Neural cell (in vitro differentiated cells): ENCODE data around the gene EXOC4. TPM values are rescaled to one million over a fixed set of nuclear protein-coding genes. Genes with fewer than 3 reads are reported as not detected.

Experiments
- H2AFZ ChIP-seq: fragments of 200-600, 300-800 bp; sonication (generic), shearing (Covaris generic); 2 replicates; pipeline ENCODE4 v1.6.0; 2014; ENCODE audit warnings: low read depth, mild to moderate bottlenecking, antibody characterized with exemption, low read length, moderate library complexity
- H3F3A ChIP-seq: fragments of 200-600 bp; shearing (Covaris generic); 2 replicates; pipeline ENCODE4 v1.6.1; 2016; ENCODE audit warnings: mild to moderate bottlenecking, moderate library complexity, mixed read lengths, antibody characterized with exemption, low read length; ENCODE audit not compliant: insufficient read depth, poor library complexity, severe bottlenecking
- H3K27ac ChIP-seq: fragments of 200-600, 300-800 bp; sonication (generic), shearing (Covaris generic); 2 replicates; pipeline ENCODE4 v1.5.1; 2014; ENCODE audit warnings: mild to moderate bottlenecking, low read length, moderate library complexity
- H3K27me3 ChIP-seq: fragments of 300-800, 200-600 bp; sonication (generic), shearing (Covaris generic); 2 replicates; pipeline ENCODE4 v1.6.0; 2014; ENCODE audit warnings: mild to moderate bottlenecking, low read depth, low read length, moderate library complexity; ENCODE audit not compliant: insufficient read depth
- H3K36me3 ChIP-seq: fragments of 300-800, 200-600 bp; sonication (generic), shearing (Covaris generic); 2 replicates; pipeline ENCODE4 v1.5.1; 2014; ENCODE audit warnings: mild to moderate bottlenecking, antibody characterized with exemption, low read length, moderate library complexity; ENCODE audit not compliant: insufficient read depth
- H3K4me2 ChIP-seq: fragments of 300-800, 200-600 bp; sonication (generic), shearing (Covaris generic); 2 replicates; pipeline ENCODE4 v1.6.0; 2014; ENCODE audit warnings: mild to moderate bottlenecking, low read length
- H3K4me3 ChIP-seq: fragments of 300-800, 200-600 bp; sonication (generic), shearing (Covaris generic); 2 replicates; pipeline ENCODE4 v1.5.1; 2014; ENCODE audit warnings: mild to moderate bottlenecking, low read length, moderate library complexity
- H3K79me2 ChIP-seq: fragments of 200-600 bp; shearing (Covaris generic); replicated peaks from 2 replicates; pipeline ENCODE4 v1.6.0; 2014; ENCODE audit warnings: mild to moderate bottlenecking, low read length, moderate library complexity; ENCODE audit not compliant: insufficient read depth
- H3K9ac ChIP-seq: fragments of 300-800, 200-600 bp; sonication (generic), shearing (Covaris generic); 2 replicates; pipeline ENCODE4 v1.6.1; 2016; ENCODE audit warnings: mild to moderate bottlenecking, low read length, mixed read lengths
- H3K9me2 ChIP-seq: fragments of 200-600 bp; shearing (Covaris generic); 2 replicates; pipeline ENCODE4 v1.6.1; 2016; ENCODE audit warnings: mild to moderate bottlenecking, low read length, mixed read lengths; ENCODE audit not compliant: insufficient read depth
- H3K9me3 ChIP-seq: fragments of 200-600, 300-800 bp; sonication (generic), shearing (Covaris generic); 2 replicates; pipeline ENCODE4 v1.6.1; 2016; ENCODE audit warnings: mild to moderate bottlenecking, mixed run types, low read length, moderate library complexity, mixed read lengths
- H4K20me1 ChIP-seq: fragments of 200-600 bp; shearing (Covaris generic); 2 replicates; pipeline ENCODE4 v1.6.1; 2016; ENCODE audit warnings: mild to moderate bottlenecking, mixed run types; ENCODE audit not compliant: insufficient read depth
- EP300 ChIP-seq: fragments of 450-650 bp; conservative IDR thresholded peaks from 2 replicates; pipeline ENCODE4 v1.6.1; 2014; ENCODE audit warnings: antibody characterized with exemption, mild to moderate bottlenecking, moderate library complexity; ENCODE audit not compliant: poor library complexity, severe bottlenecking
- EZH2 ChIP-seq: fragments of 200-600, 300-800 bp; shearing (Covaris generic), sonication (generic); IDR thresholded peaks from 2 replicates; pipeline ENCODE4 v1.6.1; 2014; ENCODE audit warnings: antibody characterized with exemption, low read length, borderline replicate concordance, mild to moderate bottlenecking; ENCODE audit not compliant: insufficient read depth, poor library complexity, severe bottlenecking
- MXI1 ChIP-seq: fragments of 450-650 bp; conservative IDR thresholded peaks from 2 replicates; pipeline ENCODE4 v1.6.1; 2014; ENCODE audit warnings: antibody characterized with exemption, mild to moderate bottlenecking; ENCODE audit not compliant: poor library complexity, severe bottlenecking
- POLR2AphosphoS5 ChIP-seq: IDR thresholded peaks from 2 replicates; pipeline ENCODE4 v1.6.1; 2012
- RAD21 ChIP-seq: fragments of 450-650 bp; conservative IDR thresholded peaks from 2 replicates; pipeline ENCODE4 v1.6.1; 2014; ENCODE audit warnings: antibody characterized with exemption, mild to moderate bottlenecking, moderate library complexity
- SMC3 ChIP-seq: fragments of 450-650 bp; conservative IDR thresholded peaks from 2 replicates; pipeline ENCODE4 v1.6.1; 2014; ENCODE audit warnings: antibody characterized with exemption, mild to moderate bottlenecking, moderate library complexity; ENCODE audit not compliant: poor library complexity
- TAF1 ChIP-seq: IDR thresholded peaks from 2 replicates; pipeline ENCODE4 v1.6.1; 2012; ENCODE audit warnings: low read depth
- polyA plus RNA-seq: library from polyadenylated mRNA; depleted of rRNA; stranded (reverse); fragments of >200 nt; gene quantifications from 2 replicates; pipeline ENCODE4 v1.2.3, GENCODE V29; 2014
- TF ChIP-seq, protein P1 (sequence below): fragments of 450-650 bp; IDR thresholded peaks from 2 replicates; pipeline ENCODE4 v1.5.1; 2014; ENCODE audit warnings: antibody characterized with exemption, mild to moderate bottlenecking, moderate library complexity; ENCODE audit not compliant: poor library complexity, severe bottlenecking
- TF ChIP-seq, protein P2 (sequence below): IDR thresholded peaks from 2 replicates; pipeline ENCODE4 v1.6.1; 2012; ENCODE audit warnings: borderline replicate concordance

EXOC4 gene
- polyA plus RNA-seq, 1 donor from 2014 or later = 36.5 TPM

DNA sequence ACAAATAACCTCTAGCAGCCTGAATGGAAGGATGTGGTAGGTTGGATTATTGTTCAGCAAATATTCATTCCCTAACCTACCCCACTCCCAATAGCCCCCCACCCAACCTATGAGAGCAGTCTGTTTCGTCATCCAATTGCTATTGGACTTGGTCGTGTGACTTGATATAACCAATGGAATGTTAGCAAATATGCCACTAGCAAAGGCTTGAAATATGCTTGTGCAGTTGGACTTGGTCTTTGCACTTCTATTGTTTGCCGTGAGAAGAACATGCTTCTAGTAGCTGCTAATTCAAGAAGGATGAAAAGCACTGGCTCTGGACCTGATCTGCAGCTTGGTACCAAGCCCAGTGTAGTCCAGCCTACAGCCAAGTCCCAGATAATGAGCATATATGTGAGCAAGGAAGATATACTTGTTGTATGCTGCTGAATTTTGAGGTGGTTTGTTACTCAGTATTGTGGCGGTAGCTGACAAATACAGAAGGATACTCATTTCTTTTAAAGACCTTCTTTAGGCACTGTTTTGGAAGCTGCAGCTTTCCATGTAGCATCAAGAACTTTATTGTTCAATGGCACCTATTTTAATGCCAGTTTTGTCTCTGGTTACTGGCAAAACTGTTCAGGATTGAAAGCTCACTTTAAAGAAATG, 180.4 kb downstream of the EXOC4 start:
- Histone ChIP-seq H3K9me2 (no peaks in the 10 kb centered on the region), H4K20me1 (no peaks in the 10 kb centered on the region), H3K9ac (no peak overlapping the region), H3K79me2 (no peaks in the 10 kb centered on the region), H3K9me3 (no peaks in the 10 kb centered on the region), H2AFZ (no peak overlapping the region), H3K27me3 (no peaks in the 10 kb centered on the region), H3K36me3 (no peaks in the 10 kb centered on the region), H3K27ac (no peak overlapping the region), H3F3A (no peaks in the 10 kb centered on the region), H3K4me3 (no peak overlapping the region), H3K4me2 (no peak overlapping the region)
- no peak for TF ChIP-seq TAF1
- no peak for TF ChIP-seq MXI1
- no peak for TF ChIP-seq EP300
- no peak for TF ChIP-seq RAD21
- no peak for TF ChIP-seq POLR2AphosphoS5
- TF ChIP-seq, protein P1, sequence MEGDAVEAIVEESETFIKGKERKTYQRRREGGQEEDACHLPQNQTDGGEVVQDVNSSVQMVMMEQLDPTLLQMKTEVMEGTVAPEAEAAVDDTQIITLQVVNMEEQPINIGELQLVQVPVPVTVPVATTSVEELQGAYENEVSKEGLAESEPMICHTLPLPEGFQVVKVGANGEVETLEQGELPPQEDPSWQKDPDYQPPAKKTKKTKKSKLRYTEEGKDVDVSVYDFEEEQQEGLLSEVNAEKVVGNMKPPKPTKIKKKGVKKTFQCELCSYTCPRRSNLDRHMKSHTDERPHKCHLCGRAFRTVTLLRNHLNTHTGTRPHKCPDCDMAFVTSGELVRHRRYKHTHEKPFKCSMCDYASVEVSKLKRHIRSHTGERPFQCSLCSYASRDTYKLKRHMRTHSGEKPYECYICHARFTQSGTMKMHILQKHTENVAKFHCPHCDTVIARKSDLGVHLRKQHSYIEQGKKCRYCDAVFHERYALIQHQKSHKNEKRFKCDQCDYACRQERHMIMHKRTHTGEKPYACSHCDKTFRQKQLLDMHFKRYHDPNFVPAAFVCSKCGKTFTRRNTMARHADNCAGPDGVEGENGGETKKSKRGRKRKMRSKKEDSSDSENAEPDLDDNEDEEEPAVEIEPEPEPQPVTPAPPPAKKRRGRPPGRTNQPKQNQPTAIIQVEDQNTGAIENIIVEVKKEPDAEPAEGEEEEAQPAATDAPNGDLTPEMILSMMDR = no peak
- TF ChIP-seq, protein P2, sequence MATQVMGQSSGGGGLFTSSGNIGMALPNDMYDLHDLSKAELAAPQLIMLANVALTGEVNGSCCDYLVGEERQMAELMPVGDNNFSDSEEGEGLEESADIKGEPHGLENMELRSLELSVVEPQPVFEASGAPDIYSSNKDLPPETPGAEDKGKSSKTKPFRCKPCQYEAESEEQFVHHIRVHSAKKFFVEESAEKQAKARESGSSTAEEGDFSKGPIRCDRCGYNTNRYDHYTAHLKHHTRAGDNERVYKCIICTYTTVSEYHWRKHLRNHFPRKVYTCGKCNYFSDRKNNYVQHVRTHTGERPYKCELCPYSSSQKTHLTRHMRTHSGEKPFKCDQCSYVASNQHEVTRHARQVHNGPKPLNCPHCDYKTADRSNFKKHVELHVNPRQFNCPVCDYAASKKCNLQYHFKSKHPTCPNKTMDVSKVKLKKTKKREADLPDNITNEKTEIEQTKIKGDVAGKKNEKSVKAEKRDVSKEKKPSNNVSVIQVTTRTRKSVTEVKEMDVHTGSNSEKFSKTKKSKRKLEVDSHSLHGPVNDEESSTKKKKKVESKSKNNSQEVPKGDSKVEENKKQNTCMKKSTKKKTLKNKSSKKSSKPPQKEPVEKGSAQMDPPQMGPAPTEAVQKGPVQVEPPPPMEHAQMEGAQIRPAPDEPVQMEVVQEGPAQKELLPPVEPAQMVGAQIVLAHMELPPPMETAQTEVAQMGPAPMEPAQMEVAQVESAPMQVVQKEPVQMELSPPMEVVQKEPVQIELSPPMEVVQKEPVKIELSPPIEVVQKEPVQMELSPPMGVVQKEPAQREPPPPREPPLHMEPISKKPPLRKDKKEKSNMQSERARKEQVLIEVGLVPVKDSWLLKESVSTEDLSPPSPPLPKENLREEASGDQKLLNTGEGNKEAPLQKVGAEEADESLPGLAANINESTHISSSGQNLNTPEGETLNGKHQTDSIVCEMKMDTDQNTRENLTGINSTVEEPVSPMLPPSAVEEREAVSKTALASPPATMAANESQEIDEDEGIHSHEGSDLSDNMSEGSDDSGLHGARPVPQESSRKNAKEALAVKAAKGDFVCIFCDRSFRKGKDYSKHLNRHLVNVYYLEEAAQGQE = no peak
- TF ChIP-seq SMC3 = no peak
- no peak for TF ChIP-seq EZH2

DNA sequence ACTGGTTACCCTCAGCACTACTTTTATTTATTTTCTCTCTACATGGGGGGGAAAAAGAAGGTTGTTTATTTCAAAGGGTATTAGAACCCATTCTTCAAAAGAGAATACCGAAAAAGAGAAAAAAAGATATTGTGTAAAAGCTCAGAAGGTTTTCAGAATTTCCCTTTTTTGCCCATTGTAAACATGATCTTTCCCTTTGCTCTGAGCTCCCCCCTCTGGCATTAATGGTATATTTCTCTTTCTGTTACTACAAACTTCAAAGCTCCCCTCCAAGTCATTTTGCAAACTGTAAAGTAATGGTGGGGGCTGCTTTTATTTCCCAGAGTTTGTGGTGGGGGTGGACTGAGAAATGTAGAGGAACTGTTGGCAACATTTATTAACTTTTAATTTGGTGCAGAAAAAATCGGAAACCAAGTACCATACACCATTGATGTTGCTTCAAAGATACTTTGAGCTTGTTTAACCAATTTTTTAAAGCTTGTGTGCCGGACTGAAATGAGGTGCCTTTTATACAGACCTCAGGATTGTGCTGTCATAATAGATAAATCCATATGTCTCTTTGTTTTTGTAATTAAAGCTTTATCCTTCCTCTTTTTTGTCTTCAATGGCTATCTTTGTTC, 181.5 kb downstream of the EXOC4 start:
- H3K9me3 ChIP-seq = no peaks in the 10 kb centered on the region
- H3K36me3 ChIP-seq = no peaks in the 10 kb centered on the region
- no peaks in the 10 kb centered on the region for H3F3A ChIP-seq
- peak; percentile 86 for TF ChIP-seq RAD21
- TF ChIP-seq SMC3 = peak; percentile 81
- TF ChIP-seq EZH2 = no peak
- TF ChIP-seq TAF1 = no peak
- TF ChIP-seq, protein P2 = no peak
- TF ChIP-seq, protein P1 = peak; percentile 74
- TF ChIP-seq POLR2AphosphoS5 = no peak
- no peak for TF ChIP-seq MXI1
- TF ChIP-seq EP300 = no peak
- no peaks in the 10 kb centered on the region for H3K9me2 ChIP-seq
- H3K9ac ChIP-seq = no peak overlapping the region
- no peaks in the 10 kb centered on the region for H3K27me3 ChIP-seq
- H3K4me3 ChIP-seq = no peak overlapping the region
- no peaks in the 10 kb centered on the region for H4K20me1 ChIP-seq
- H3K4me2 ChIP-seq = no peak overlapping the region
- H3K27ac ChIP-seq = no peak overlapping the region
- no peak overlapping the region for H2AFZ ChIP-seq
- H3K79me2 ChIP-seq = no peaks in the 10 kb centered on the region
